K562 (cell line): ENCODE results near the gene ATP6V0E2.

Experiments used
- BACH1 ChIP-seq: fragments of 200-800 bp; sonication (Bioruptor generic); IDR thresholded peaks from 2 replicates; pipeline ENCODE4 v1.6.1; 2016; ENCODE audit warnings: missing genetic modification characterization, missing compliant biosample characterization
- CTCF ChIP-seq, 3 experiments: IDR thresholded peaks in 2 of 3; conservative IDR thresholded peaks in 1 of 3; 2 replicates each; pipeline ENCODE4 v1.5.1; 2011 to 2012; ENCODE audit warnings: low read length in 3 of 3, mild to moderate bottlenecking in 3 of 3, control low read depth in 2 of 3, improper control_type of control experiment in 1 of 3, inconsistent platforms in 1 of 3, low read depth in 1 of 3, mixed read lengths in 1 of 3, moderate library complexity in 1 of 3; ENCODE audit not compliant: insufficient read depth in 2 of 3
- HINFP ChIP-seq: fragments of 450-650 bp; conservative IDR thresholded peaks from 2 replicates; pipeline ENCODE4 v1.6.1; 2016; ENCODE audit warnings: missing genetic modification characterization, low read depth, mild to moderate bottlenecking, control low read depth, missing compliant biosample characterization
- MYBL2 ChIP-seq, 2 experiments: fragments of 450-650 bp in 1 of 2; sonication (generic) in 1 of 2; formaldehyde crosslinking in 1 of 2; IDR thresholded peaks; 2 replicates each; pipeline versions ENCODE4 v1.6.1 to v1.8.1; 2017 to 2022; ENCODE audit warnings: borderline replicate concordance in 1 of 2, inconsistent platforms in 1 of 2, low read depth in 1 of 2, mild to moderate bottlenecking in 1 of 2, missing genetic modification reagents in 1 of 2, moderate library complexity in 1 of 2
- NCOA6 ChIP-seq: fragments of 450-650 bp; IDR thresholded peaks from 2 replicates; pipeline ENCODE4 v1.6.1; 2017; ENCODE audit warnings: mild to moderate bottlenecking
- NR3C1 ChIP-seq: sonication (generic); formaldehyde crosslinking; IDR thresholded peaks from 2 replicates; pipeline ENCODE4 v1.8.1; 2022; ENCODE audit warnings: missing genetic modification reagents
- SMAD2 ChIP-seq: fragments of 150-350 bp; IDR thresholded peaks from 2 replicates; pipeline ENCODE4 v1.6.1; 2014; ENCODE audit warnings: low read depth, mild to moderate bottlenecking, low read length
- TEAD4 ChIP-seq, 2 experiments: sonication (generic) in 1 of 2; formaldehyde crosslinking in 1 of 2; IDR thresholded peaks; 2 replicates each; pipeline versions ENCODE4 v1.6.1 to v1.8.0; 2012 to 2022; ENCODE audit warnings: borderline replicate concordance in 1 of 2, inconsistent platforms in 1 of 2, low read length in 1 of 2, mild to moderate bottlenecking in 1 of 2, missing genetic modification reagents in 1 of 2
- ZNF280B ChIP-seq: fragments of 250-450 bp; sonication (Bioruptor Pico); IDR thresholded peaks from 2 replicates; pipeline ENCODE4 v1.5.1; 2021; ENCODE audit warnings: mild to moderate bottlenecking
- ZNF41 ChIP-seq: fragments of 250-450 bp; sonication (Bioruptor Pico); conservative IDR thresholded peaks from 2 replicates; pipeline ENCODE4 v1.4.0; 2020; ENCODE audit warnings: mild to moderate bottlenecking

- TF ChIP-seq MYBL2 (IDR thresholded peaks at IDR 0.05; ENCODE audit: low read depth), result no peak
- TF ChIP-seq MYBL2 (CRISPR knock-in tag; IDR thresholded peaks at IDR 0.05; ENCODE audit: borderline replicate concordance), result no peak
- TF ChIP-seq NCOA6, result no peak
- no peak for TF ChIP-seq ZNF280B (CRISPR knock-in tag)
- TF ChIP-seq BACH1 (tag), result no peak
- TF ChIP-seq CTCF (IDR thresholded peaks at IDR 0.05 in 2 of 3, conservative IDR thresholded peaks at IDR 0.05 in 1 of 3; ENCODE audit: insufficient read depth in 2 of 3, low read depth in 1 of 3, low read length in 3 of 3), result no peak
- TF ChIP-seq TEAD4 (IDR thresholded peaks at IDR 0.05; ENCODE audit: low read length), result no peak
- no peak for TF ChIP-seq TEAD4 (CRISPR knock-in tag; IDR thresholded peaks at IDR 0.05; ENCODE audit: borderline replicate concordance)
- no peak for TF ChIP-seq NR3C1 (CRISPR knock-in tag)
- TF ChIP-seq HINFP (tag), result no peak
- no peak for TF ChIP-seq ZNF41 (CRISPR knock-in tag)
- TF ChIP-seq SMAD2, result no peak
These were observed 7.0 kb downstream of the ATP6V0E2 start for GRCh38 chr7:149880638-149881311.
